Endothelial cell of umbilical vein (primary cell): Measurements from ENCODE around the gene CALD1. TPM values are rescaled to one million over a fixed set of nuclear protein-coding genes. Genes with fewer than 3 reads are reported as not detected.

Source experiments
- BruUV-seq: library from RNA; stranded (reverse); fragments of 400-500 nt; replicated peaks from 2 replicates; lab custom pipeline; 2021; lab: Mats Ljungman, UMichigan
- CTCF ChIA-PET: fragments of 300-600, 350-600 bp; sonication (Branson Sonifier 250); formaldehyde crosslinking; loops from one replicate; lab custom pipeline; 2021; ENCODE audit warnings: antibody characterized with exemption, inconsistent platforms; lab: Charles Lee
- POLR2A ChIA-PET: fragments of 300-600, 350-600 bp; sonication (Branson Sonifier 250); formaldehyde crosslinking; loops from one replicate; lab custom pipeline; 2021; ENCODE audit warnings: antibody characterized with exemption, inconsistent platforms; lab: Charles Lee
- DNase-seq: peaks from one replicate; pipeline ENCODE4 v3.0.0-alpha.2; 2011; ENCODE audit warnings: low read depth, low spot score
- FAIRE-seq: peaks from 2 replicates; lab custom pipeline; 2011; peaks lifted over from hg19 to GRCh38; lab: Jason Lieb, UNC
- H2AFZ ChIP-seq: 2 replicates; pipeline ENCODE4 v1.6.0; 2012; ENCODE audit warnings: low read depth, low read length, control low read depth, inconsistent platforms
- H3K27ac ChIP-seq: 2 replicates; pipeline ENCODE4 v1.5.1; 2011; ENCODE audit warnings: low read depth, mild to moderate bottlenecking, control low read depth, low read length, moderate library complexity; ENCODE audit not compliant: insufficient read depth
- H3K27me3 ChIP-seq, 2 experiments: 2 replicates each; pipeline versions ENCODE4 v1.6.0 to v1.6.1; 2011; ENCODE audit warnings: low read length in 2 of 2, mixed read lengths in 1 of 2; ENCODE audit not compliant: control insufficient read depth in 2 of 2, insufficient read depth in 2 of 2
- H3K36me3 ChIP-seq, 2 experiments: 2 replicates in 1 of 2; 3 replicates in 1 of 2; pipeline ENCODE4 v1.5.1; 2011; ENCODE audit warnings: low read length in 2 of 2, mild to moderate bottlenecking in 1 of 2, moderate library complexity in 1 of 2; ENCODE audit not compliant: control insufficient read depth in 2 of 2, insufficient read depth in 2 of 2; ENCODE audit errors: extremely low read depth in 1 of 2
- H3K4me1 ChIP-seq: 3 replicates; pipeline ENCODE4 v1.5.1; 2011; ENCODE audit warnings: mild to moderate bottlenecking, low read length; ENCODE audit not compliant: control insufficient read depth, insufficient read depth; ENCODE audit errors: extremely low read depth
- H3K4me2 ChIP-seq: 2 replicates; pipeline ENCODE4 v1.6.1; 2011; ENCODE audit warnings: low read length, control low read depth, mixed read lengths; ENCODE audit not compliant: insufficient read depth
- H3K4me3 ChIP-seq, 3 experiments: fragments of 200-600 bp in 1 of 3; sonication (generic), shearing (Covaris generic) in 1 of 3; replicated peaks in 1 of 3; 2 replicates each; pipeline ENCODE4 v1.5.1; 2011 to 2016; ENCODE audit warnings: control low read depth in 3 of 3, low read length in 3 of 3, mild to moderate bottlenecking in 2 of 3, inconsistent platforms in 1 of 3, low read depth in 1 of 3, moderate library complexity in 1 of 3; ENCODE audit not compliant: insufficient read depth in 1 of 3
- H3K79me2 ChIP-seq: 2 replicates; pipeline ENCODE4 v1.6.0; 2012; ENCODE audit warnings: low read length, inconsistent platforms; ENCODE audit not compliant: control insufficient read depth, insufficient read depth
- H3K9ac ChIP-seq: replicated peaks from 2 replicates; pipeline ENCODE3; 2011; ENCODE audit warnings: low read length, control low read depth; ENCODE audit not compliant: insufficient read depth; ENCODE audit errors: extremely low read depth
- H3K9me1 ChIP-seq: replicated peaks from 3 replicates; pipeline ENCODE4 v1.6.0; 2011; ENCODE audit warnings: mild to moderate bottlenecking, low read length; ENCODE audit not compliant: control insufficient read depth, insufficient read depth; ENCODE audit errors: extremely low read depth
- H3K9me3 ChIP-seq: replicated peaks from 2 replicates; pipeline ENCODE4 v1.5.1; 2012; ENCODE audit warnings: low read length, inconsistent platforms; ENCODE audit not compliant: control insufficient read depth, insufficient read depth
- H4K20me1 ChIP-seq: replicated peaks from 2 replicates; pipeline ENCODE3; 2011; ENCODE audit warnings: mild to moderate bottlenecking, low read length; ENCODE audit not compliant: control insufficient read depth, insufficient read depth; ENCODE audit errors: extremely low read depth
- EZH2 ChIP-seq: IDR thresholded peaks from 2 replicates; pipeline ENCODE4 v1.6.1; 2012; ENCODE audit warnings: borderline replicate concordance, low read depth, mild to moderate bottlenecking, moderate library complexity, low read length, inconsistent platforms; ENCODE audit not compliant: severe bottlenecking
- FOS ChIP-seq: IDR thresholded peaks from 2 replicates; pipeline ENCODE4 v1.6.1; 2011; ENCODE audit warnings: mild to moderate bottlenecking, low read length, moderate library complexity, borderline replicate concordance; ENCODE audit not compliant: insufficient read depth
- GATA2 ChIP-seq: IDR thresholded peaks from 2 replicates; pipeline ENCODE4 v1.7.0; 2011; ENCODE audit warnings: low read depth, mild to moderate bottlenecking, moderate library complexity, mixed read lengths, low read length; ENCODE audit not compliant: insufficient read length, insufficient read depth
- JUN ChIP-seq: IDR thresholded peaks from 2 replicates; pipeline ENCODE4 v1.6.1; 2011; ENCODE audit warnings: borderline replicate concordance, low read depth; ENCODE audit not compliant: insufficient read length, insufficient read depth
- MAX ChIP-seq: IDR thresholded peaks from 2 replicates; pipeline ENCODE4 v1.6.1; 2011; ENCODE audit not compliant: insufficient read depth, insufficient read length
- MYC ChIP-seq: IDR thresholded peaks from one replicate; pipeline ENCODE4 v1.6.1; 2011; ENCODE audit warnings: mild to moderate bottlenecking, low read depth, low read length
- POLR2A ChIP-seq: IDR thresholded peaks from 2 replicates; pipeline ENCODE4 v1.6.1; 2012; ENCODE audit warnings: low read depth, mild to moderate bottlenecking, control low read depth, low read length
- POLR2AphosphoS5 ChIP-seq: IDR thresholded peaks from 2 replicates; pipeline ENCODE4 v1.6.1; 2012; ENCODE audit warnings: low read depth, mild to moderate bottlenecking, control low read depth, low read length, moderate library complexity; ENCODE audit not compliant: insufficient read depth
- dilution Hi-C: fragments of 300-500 bp; cut with MboI; formaldehyde crosslinking; loops from one replicate; pipeline ENCODE4 v1.15.0; 2019; ENCODE audit warnings: low sequenced_read_pairs; ENCODE audit not compliant: extremely low pct_ligation_motif_present
- intact Hi-C: fragments of 100-400 bp; cut with micrococcal nuclease; formaldehyde crosslinking; loops from one replicate; pipeline ENCODE4 v1.10.0; 2022
- polyA plus RNA-seq, 4 experiments: library from polyadenylated mRNA; depleted of rRNA in 3 of 4; stranded (reverse) in 3 of 4; unstranded in 1 of 4; fragments of >200 nt; gene quantifications; 2 replicates each; pipeline versions ENCODE4 v1.2.1 to v1.2.3, GENCODE V29; 2011 to 2012; ENCODE audit warnings: missing spikeins in 1 of 4
- total RNA-seq: library from RNA; stranded (reverse); gene quantifications from 2 replicates; pipeline ENCODE4 v1.2.3, GENCODE V29; 2021
- TF ChIP-seq, protein P1 (sequence below), 2 donors: IDR thresholded peaks; 1 replicate in 1 of 2; 2 replicates in 1 of 2; pipeline ENCODE4 v1.5.1; 2011; ENCODE audit warnings: low read length in 2 of 2, mild to moderate bottlenecking in 2 of 2, moderate library complexity in 2 of 2, control low read depth in 1 of 2, inconsistent platforms in 1 of 2, low read depth in 1 of 2; ENCODE audit not compliant: insufficient read depth in 1 of 2; ENCODE audit errors: extremely low read depth in 1 of 2

The CALD1 gene
- total and polyA plus RNA-seq, 2 donors (not counting 3 experiments of a cell fraction or from before 2014, with no cell fraction given): 136 to 307 TPM

DNA sequence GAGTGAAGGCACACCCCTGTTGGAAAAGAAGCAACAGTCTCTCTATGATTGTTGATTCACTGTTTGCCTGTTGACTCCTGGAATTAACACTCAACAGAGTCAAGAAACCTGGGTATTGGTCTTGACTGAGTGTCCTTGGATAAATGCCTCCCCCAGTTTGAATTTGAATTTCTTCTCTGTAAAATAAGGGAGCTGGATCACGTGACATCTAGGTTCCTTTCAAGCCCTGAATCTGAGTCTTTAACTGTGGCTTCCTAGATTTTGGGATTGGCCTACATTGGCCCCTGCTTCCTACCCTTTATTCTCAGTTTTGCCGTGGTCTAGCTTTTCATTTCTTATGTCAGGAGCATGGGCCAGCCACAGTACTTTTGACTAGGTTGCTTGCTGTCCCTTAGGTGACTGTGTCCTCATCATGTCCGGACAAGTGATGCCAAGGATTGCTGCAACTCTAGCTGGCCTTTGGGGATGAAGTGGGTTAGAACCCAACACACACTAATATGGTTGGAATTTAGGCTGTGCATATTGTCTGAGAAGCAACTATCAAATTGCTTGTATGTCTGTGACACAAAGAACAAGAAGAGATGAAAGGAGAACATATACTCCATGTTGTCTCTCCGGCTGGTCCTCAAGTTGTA lies 35.4 kb downstream of the CALD1 start:
- Histone ChIP-seq H3K4me1 (peaks cover 46% of the 10 kb centered on the region), H3K9me3 (no peaks in the 10 kb centered on the region), H3K4me3 (no peak overlapping the region), H2AFZ (no peak overlapping the region), H3K27me3 (no peaks in the 10 kb centered on the region), H3K27ac (no peak overlapping the region), H3K4me2 (no peak overlapping the region), H4K20me1 (peaks cover 8% of the 10 kb centered on the region), H3K9me1 (no peaks in the 10 kb centered on the region), H3K9ac (no peak overlapping the region), H3K79me2 (peaks cover 93% of the 10 kb centered on the region), H3K36me3 (peaks cover 0 to 10% of the 10 kb centered on the region in 2 experiments)
- ChIA-PET CTCF (interaction anchor here (1.1 kb wide), 1 partner anchor 16 kb away, joined by 3 read pairs; no protein-coding TSS in a partner anchor), POLR2A (interaction anchor here (3.7 kb wide), 1 partner anchor 28 kb away, joined by 45 read pairs; no protein-coding TSS in a partner anchor)
- dilution Hi-C loops: no loop called here
- BruUV-seq: no TSS peak
- TF ChIP-seq POLR2A (no peak), MAX (no peak)
- no peak for DNase-seq
- intact Hi-C loops: no loop called here
- no peak for FAIRE-seq

DNA sequence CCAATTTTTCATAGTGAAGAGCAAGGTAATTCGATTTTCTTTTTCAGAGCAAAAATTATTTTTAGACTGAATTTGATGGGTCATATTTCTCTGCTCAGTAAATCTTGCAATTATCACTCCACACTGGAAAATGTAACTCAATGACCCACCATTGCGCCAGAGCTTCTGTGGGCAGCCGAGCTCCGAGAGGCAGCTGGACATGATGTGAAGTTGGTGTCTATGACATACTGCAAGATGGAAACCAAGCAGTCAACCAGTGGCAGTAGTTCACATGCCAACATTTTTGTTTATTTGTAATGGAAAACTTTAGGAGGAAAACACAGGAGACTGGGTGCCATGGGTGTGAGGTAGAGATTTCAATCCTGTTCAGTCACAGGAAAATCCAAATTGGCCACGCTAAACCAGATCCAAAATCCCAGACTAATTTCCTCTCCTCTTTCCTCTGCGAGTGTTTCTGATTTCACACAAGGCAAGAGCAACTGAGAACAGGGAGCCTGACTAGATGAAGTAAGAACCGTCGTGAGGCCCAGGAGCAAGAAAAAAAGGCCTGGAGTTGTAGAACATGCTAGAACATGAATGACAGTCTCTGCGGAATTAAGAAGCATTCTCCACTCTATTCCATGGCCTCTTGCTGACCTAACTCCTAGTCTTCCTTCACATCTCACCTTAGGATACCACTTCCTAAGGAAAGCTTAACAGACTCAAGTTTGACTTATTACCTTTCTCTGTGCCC lies 39.3 kb downstream of the CALD1 start:
- FAIRE-seq (no peak), DNase-seq (no peak)
- BruUV-seq: no TSS peak
- peaks cover 0 to 12% of the 10 kb centered on the region in 2 experiments for H3K36me3 ChIP-seq
- no peak overlapping the region for H3K27ac ChIP-seq
- peaks cover 85% of the 10 kb centered on the region for H3K79me2 ChIP-seq
- peaks cover 11% of the 10 kb centered on the region for H4K20me1 ChIP-seq
- intact Hi-C loops: no loop called here
- H3K9me1 ChIP-seq: no peaks in the 10 kb centered on the region
- POLR2A ChIA-PET: no interaction called here
- no peaks in the 10 kb centered on the region for H3K9me3 ChIP-seq
- peaks cover 11% of the 10 kb centered on the region for H3K4me1 ChIP-seq
- dilution Hi-C loops: no loop called here
- TF ChIP-seq MAX (no peak), EZH2 (no peak), POLR2A (no peak), POLR2AphosphoS5 (no peak), GATA2 (no peak), JUN (no peak), FOS (no peak), MYC (no peak)
- TF ChIP-seq, protein P1, sequence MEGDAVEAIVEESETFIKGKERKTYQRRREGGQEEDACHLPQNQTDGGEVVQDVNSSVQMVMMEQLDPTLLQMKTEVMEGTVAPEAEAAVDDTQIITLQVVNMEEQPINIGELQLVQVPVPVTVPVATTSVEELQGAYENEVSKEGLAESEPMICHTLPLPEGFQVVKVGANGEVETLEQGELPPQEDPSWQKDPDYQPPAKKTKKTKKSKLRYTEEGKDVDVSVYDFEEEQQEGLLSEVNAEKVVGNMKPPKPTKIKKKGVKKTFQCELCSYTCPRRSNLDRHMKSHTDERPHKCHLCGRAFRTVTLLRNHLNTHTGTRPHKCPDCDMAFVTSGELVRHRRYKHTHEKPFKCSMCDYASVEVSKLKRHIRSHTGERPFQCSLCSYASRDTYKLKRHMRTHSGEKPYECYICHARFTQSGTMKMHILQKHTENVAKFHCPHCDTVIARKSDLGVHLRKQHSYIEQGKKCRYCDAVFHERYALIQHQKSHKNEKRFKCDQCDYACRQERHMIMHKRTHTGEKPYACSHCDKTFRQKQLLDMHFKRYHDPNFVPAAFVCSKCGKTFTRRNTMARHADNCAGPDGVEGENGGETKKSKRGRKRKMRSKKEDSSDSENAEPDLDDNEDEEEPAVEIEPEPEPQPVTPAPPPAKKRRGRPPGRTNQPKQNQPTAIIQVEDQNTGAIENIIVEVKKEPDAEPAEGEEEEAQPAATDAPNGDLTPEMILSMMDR (IDR thresholded peaks at IDR 0.05; ENCODE audit: extremely low read depth in 1 of 2, insufficient read depth in 1 of 2, low read depth in 1 of 2, low read length in 2 of 2): no peak
- H2AFZ ChIP-seq: no peak overlapping the region
- CTCF ChIA-PET: interaction anchor here (1.0 kb wide), 1 partner anchor 24 kb away, joined by 3 read pairs; no protein-coding TSS in a partner anchor
- H3K27me3 ChIP-seq: no peaks in the 10 kb centered on the region
- no peak overlapping the region for H3K9ac ChIP-seq
- H3K4me2 ChIP-seq: no peak overlapping the region
- H3K4me3 ChIP-seq: no peak overlapping the region
